ENCODE data around the gene IRX5. TPM values are rescaled to one million over a fixed set of nuclear protein-coding genes. Genes with fewer than 3 reads are reported as not detected.
A peak's percentile ranks its signal among the peaks of the same experiment; 100 is the strongest.

Gene IRX5
- polyA plus RNA-seq, 3 donors = 6.8 to 7.4 (median 6.9) TPM

- peak; percentile 96 to 99 (median 97) for DNase-seq (ENCODE audit: low read depth in 3 of 3, low spot score in 2 of 3)
Measured at GRCh38 chr16:54929090-54930004, 1.3 kb upstream of the IRX5 start.

GRCh38 chr16:54930869-54931119, 129 bp downstream of the IRX5 start:
- DNase-seq (ENCODE audit: low read depth in 3 of 3, low spot score in 2 of 3) = no peak

GRCh38 chr16:54931120-54932014, 702 bp downstream of the IRX5 start:
- no peak for DNase-seq (ENCODE audit: low read depth in 3 of 3, low spot score in 2 of 3)

DNA sequence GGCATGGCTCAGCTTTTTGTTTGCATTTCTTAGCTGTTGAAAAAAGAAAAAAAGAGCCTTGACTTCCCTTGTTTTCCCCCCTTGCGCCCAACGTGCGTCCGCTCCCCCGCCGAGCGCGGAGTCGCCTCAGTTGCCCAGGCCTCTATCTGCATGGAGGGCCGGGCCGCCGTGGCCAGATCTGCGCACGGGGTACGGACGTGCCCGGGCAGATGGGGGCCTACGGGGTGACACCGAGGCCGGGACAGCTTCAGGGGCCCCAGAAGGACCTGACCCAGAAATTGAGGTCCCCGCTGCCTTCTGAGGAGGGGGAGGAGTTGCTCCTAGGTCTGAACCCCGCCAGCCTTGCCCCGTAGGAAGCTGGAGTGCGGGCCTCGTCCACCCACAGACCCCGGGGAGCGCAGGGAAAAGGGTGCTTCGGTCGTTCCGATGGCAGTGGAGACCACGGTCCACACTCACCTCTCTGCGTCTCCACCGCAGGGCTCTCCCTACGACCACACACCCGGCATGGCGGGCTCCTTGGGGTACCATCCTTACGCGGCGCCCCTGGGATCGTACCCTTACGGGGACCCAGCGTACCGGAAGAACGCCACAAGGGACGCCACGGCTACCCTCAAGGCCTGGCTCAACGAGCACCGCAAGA, 1.5 kb downstream of the IRX5 start:
- no peak for DNase-seq (ENCODE audit: low read depth in 3 of 3, low spot score in 2 of 3)

DNA sequence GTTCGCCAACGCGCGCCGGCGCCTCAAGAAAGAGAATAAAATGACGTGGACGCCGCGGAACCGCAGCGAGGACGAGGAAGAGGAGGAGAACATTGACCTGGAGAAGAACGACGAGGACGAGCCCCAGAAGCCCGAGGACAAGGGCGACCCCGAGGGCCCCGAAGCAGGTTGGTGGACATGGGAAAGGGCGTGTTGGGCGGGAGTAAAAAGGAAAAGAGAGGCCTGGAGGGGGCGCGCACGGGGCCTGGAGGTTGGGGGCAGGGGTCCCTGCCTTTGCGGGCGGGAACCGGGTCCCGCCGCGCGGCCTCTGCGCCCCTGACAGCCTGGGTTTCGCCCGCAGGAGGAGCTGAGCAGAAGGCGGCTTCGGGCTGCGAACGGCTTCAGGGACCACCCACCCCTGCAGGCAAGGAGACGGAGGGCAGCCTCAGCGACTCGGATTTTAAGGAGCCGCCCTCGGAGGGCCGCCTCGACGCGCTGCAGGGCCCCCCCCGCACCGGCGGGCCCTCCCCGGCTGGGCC, 2.1 kb downstream of the IRX5 start:
- no peak for DNase-seq (ENCODE audit: low read depth in 3 of 3, low spot score in 2 of 3)

GRCh38 chr16:54933281-54934011, 2.8 kb downstream of the IRX5 start:
- DNase-seq (ENCODE audit: low read depth in 3 of 3, low spot score in 2 of 3) = no peak

- DNase-seq (ENCODE audit: low read depth in 3 of 3, low spot score in 2 of 3) = no peak
Measured at GRCh38 chr16:54934481-54935265, 4.0 kb downstream of the IRX5 start.

GRCh38 chr16:54935266-54935968, 4.8 kb downstream of the IRX5 start:
- DNase-seq (ENCODE audit: low read depth in 3 of 3, low spot score in 2 of 3) = no peak

DNA sequence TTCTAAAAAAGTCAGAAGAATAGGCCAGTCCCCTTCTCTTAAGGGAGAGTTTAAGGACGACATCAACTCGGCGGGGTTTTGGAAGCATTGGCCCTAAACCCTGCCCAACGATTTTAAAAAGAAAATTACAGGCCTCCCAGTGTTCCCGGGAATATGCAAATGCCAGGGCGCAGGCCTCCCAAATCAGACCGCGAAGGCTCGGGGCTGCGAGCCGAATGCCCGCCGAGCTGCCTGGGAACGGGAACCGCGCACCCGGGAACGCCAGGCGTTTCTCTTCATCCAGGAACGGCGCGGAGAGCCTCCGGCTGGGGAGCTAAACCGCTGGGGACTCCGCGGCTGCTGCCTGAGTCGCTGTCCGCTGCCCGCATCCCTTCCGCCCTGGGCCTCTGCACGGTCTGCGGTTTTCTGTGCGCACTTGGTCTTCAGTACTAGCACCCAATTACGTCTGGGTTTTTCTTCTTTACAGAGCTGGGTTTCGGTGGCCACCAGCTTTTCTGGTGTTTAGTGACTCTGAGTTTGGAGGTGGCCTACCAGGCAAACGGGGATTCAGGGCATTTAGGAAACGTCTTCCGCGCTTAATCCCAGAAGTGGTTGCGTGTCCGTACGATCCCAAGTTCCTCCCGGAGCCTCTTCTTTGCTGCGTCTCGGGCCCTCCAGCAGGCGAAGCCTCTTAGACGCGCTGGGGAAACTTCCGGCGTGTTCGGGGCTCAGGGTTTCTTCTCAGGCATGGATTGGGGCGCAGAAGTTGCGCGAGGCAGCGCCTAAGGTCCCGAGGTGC, 5.7 kb downstream of the IRX5 start:
- DNase-seq (ENCODE audit: low read depth in 3 of 3, low spot score in 2 of 3) = no peak

DNA sequence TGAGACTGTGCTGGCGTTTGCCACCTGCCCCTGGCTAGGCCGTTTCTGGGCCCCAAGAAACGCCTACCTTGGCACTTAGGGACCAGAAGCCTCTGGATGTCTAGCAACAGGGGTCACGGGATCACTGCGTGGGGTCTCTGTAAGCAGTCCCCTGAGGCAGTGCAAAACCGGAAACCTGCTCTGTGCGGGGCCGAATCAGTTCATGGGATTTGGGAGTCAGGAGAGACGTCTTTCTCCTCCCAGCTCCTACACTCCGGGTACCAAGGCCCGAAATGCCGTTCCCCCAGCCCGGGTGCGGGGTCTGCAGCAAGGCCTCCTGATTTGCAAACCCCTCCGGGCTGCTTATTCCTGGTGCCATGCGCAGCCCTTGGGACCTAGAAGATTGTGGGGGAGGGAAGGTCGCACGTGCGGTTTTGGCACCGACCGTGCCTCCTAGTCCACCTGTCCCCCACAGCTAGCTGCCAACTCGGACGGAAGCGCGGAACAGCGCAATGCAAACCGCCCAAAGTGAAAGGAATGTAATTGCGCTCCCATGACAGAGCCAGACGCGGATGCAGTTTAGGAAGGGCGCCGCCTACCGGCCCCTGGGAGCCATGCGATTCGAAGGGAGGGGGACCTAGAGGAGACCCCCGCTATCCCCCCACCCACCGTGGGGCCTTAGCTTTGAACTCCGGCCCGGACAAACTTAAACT, 6.5 kb downstream of the IRX5 start:
- no peak for DNase-seq (ENCODE audit: low read depth in 3 of 3, low spot score in 2 of 3)

GRCh38 chr16:54937671-54938211, 7.1 kb downstream of the IRX5 start:
- DNase-seq (ENCODE audit: low read depth in 3 of 3, low spot score in 2 of 3) = no peak

DNA sequence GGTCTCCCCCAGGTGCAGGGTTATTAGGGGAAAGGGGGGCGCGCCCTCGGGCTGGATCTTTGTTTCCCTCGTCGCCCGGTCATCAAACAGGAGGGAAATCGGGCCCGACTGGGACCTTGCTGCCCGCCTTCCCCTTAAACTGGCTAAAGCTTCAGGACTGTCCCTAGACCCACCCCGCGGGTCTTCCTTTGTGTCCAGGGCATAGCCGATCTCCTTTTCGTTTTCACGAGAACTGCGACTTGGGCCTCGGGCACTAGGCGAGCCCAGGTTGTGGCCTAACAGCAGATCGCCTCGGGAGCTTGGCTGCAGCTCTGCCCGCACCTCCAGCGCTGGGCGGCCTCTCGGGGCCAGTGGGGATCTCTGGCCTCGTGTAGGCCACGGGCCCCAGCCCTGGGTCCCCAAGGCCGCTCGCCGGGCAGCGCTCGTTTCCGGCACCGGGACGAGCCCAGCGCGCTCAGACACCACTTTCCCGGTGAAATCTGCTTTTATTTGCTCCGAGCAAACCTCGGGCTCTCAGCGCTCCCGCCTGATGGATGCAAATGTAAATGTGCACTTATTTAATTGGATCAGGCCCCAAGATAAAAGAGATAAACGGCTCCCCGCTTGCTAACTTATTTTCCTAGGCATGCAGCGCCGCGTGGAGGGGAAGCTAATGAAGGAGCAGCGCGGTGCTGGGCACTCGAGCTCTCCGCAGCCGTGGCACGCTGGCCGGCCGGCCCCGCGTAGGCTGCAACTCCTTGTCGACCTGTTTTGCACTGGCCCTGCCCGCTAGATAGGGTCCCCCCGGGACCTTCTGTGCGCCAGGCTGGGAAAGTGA, 7.8 kb downstream of the IRX5 start:
- no peak for DNase-seq (ENCODE audit: low read depth in 3 of 3, low spot score in 2 of 3)

DNA sequence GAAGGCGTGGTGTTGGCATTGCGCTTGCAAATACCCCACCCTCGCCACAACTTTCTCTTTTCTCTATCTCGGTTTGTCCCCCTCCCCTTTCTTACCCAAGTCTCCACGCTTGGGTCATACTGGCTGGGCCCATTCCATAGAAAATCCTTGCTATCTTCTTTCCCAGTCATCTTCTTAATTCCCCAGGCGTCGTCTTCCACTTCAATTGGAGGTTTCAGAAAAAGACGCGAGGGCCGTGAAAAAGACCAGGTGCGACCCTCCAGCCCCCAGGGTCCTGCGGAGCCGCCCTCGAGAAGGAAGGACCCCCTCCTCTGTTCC, 8.3 kb downstream of the IRX5 start:
- no peak for DNase-seq (ENCODE audit: low read depth in 3 of 3, low spot score in 2 of 3)

DNA sequence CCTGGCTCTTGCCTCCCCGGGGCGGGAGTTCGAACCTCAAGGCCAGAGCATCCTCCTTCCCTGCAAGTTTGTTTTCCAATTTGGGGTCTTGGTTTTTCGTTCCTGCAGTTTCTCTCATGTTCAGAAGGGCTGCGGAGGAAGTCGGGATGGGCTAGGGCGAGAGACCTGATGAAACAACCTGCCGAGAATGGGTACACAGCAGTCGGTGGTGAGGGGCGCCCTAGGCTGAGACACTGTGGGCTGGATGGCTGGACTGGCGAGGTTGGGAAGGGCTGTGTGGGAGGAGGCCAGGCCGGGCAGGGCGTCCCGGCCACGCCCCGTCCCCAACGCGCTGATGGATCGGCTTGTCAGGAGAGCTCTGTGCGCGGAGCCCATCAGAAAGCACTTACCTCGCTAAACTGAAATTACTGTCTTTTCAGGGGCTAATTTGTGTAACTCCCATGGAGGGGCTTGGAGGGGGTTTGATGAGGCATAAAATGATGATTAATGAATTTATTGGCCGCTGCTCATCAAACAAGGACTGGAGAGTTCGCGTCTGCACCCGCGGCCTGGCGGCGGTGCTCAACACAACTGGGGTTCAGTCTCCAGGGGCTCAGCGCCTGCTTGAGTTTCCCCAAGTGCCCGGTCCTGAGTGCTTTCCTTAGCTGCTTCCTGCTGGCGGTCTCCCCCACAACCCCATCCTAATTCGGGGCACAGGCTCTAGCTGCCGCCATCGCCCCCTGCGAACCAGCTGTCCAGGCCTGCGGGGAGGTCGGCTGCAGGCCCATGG, 9.0 kb downstream of the IRX5 start:
- DNase-seq (ENCODE audit: low read depth in 3 of 3, low spot score in 2 of 3) = no peak

DNA sequence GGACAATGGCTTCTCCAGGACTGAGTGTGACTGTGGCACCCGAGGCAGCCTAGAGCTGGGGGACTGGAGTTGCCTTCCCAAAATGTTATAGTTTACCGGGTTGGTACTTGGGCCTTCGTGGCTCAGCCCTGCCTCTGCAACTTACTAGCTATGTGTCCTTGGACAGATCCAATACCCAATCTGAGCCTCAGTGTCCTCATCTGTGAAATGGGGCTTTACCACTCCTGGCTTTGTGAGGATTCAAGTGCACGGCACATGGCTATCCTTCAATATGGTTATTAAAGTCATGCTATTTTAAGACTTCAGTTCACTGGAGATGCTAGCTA, 9.6 kb downstream of the IRX5 start:
- no peak for DNase-seq (ENCODE audit: low read depth in 3 of 3, low spot score in 2 of 3)

DNA sequence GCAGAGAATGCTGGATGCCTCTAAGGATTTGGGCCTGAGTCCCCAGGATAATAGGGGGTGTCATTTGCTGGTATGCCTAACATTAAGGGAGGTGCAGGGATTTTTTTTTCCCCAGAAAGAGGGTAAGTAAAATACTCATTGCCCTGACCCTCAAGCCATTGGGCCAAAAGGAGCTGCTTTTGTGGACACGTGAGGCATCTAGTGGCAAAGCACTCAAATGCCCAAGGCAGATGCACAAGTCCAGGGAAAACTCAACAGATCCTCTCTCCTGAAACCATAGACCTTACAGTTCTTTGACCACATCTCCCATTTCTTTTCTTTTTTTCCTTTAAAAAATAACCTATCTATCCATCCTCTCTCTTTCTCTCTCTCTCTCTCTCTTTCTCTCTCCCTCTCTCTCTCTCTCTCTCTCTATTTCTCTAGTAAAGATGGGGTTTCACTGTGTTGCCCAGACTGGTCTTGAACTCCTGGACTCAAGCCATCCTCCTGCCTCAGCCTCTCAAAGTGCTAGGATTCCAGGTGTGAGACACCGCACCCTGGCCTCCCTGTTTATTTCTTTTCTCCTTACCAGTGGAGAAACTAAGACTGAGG, 11.8 kb downstream of the IRX5 start:
- DNase-seq (ENCODE audit: low read depth in 3 of 3, low spot score in 2 of 3) = no peak

All from right renal cortex interstitium (tissue), 3 donors.